Mononuclear cell (primary cell): ENCODE measurements around the gene ATP2C1. TPM values are rescaled to one million over a fixed set of nuclear protein-coding genes. Genes with fewer than 3 reads are reported as not detected.

Source experiments
- H3K27me3 ChIP-seq: 2 replicates; pipeline ENCODE4 v1.6.0; 2011; ENCODE audit warnings: low read length, control low read depth; ENCODE audit not compliant: insufficient read depth
- H3K4me1 ChIP-seq: 2 replicates; pipeline ENCODE4 v1.5.1; 2011; ENCODE audit warnings: mild to moderate bottlenecking, low read length, control low read depth; ENCODE audit not compliant: insufficient read depth
- H3K4me3 ChIP-seq: 2 replicates; pipeline ENCODE4 v1.5.1; 2011; ENCODE audit warnings: mild to moderate bottlenecking, low read length, moderate library complexity
- H3K9me3 ChIP-seq: 2 replicates; pipeline ENCODE4 v1.5.1; 2011; ENCODE audit warnings: low read depth, mild to moderate bottlenecking, control low read depth, low read length
- total RNA-seq: library from RNA; depleted of rRNA; stranded (reverse); fragments of >200 nt; gene quantifications from one replicate; pipeline ENCODE4 v1.2.3, GENCODE V29; 2012

The ATP2C1 gene
- total RNA-seq, 1 donor, result 46.8 TPM

- no peaks in the 10 kb centered on the region for H3K9me3 ChIP-seq
- H3K4me3 ChIP-seq, result no peak overlapping the region
- H3K27me3 ChIP-seq, result no peaks in the 10 kb centered on the region
Observed at GRCh38 chr3:130941793-130942192, 47.9 kb downstream of the ATP2C1 start.

GRCh38 chr3:130946882-130947281, 53.0 kb downstream of the ATP2C1 start:
- no peak overlapping the region for H3K4me3 ChIP-seq

More at GRCh38 chr3:130941793-130942192, 47.9 kb downstream of the ATP2C1 start:
- H3K4me1 ChIP-seq, result no peaks in the 10 kb centered on the region

GRCh38 chr3:130948001-130948773, 54.3 kb downstream of the ATP2C1 start:
- no peaks in the 10 kb centered on the region for H3K27me3 ChIP-seq
- no peak overlapping the region for H3K4me3 ChIP-seq
- no peaks in the 10 kb centered on the region for H3K9me3 ChIP-seq
- no peaks in the 10 kb centered on the region for H3K4me1 ChIP-seq

More at GRCh38 chr3:130946882-130947281, 53.0 kb downstream of the ATP2C1 start:
- Histone ChIP-seq H3K4me1 (no peaks in the 10 kb centered on the region), H3K9me3 (no peaks in the 10 kb centered on the region), H3K27me3 (no peaks in the 10 kb centered on the region)

GRCh38 chr3:130948929-130949328, 55.0 kb downstream of the ATP2C1 start:
- Histone ChIP-seq H3K9me3 (no peaks in the 10 kb centered on the region), H3K27me3 (no peaks in the 10 kb centered on the region), H3K4me1 (no peaks in the 10 kb centered on the region), H3K4me3 (no peak overlapping the region)

GRCh38 chr3:130950124-130950523, 56.2 kb downstream of the ATP2C1 start:
- no peak overlapping the region for H3K4me3 ChIP-seq
- H3K27me3 ChIP-seq, result no peaks in the 10 kb centered on the region
- H3K4me1 ChIP-seq, result no peaks in the 10 kb centered on the region

GRCh38 chr3:130950641-130951040, 56.8 kb downstream of the ATP2C1 start:
- no peaks in the 10 kb centered on the region for H3K9me3 ChIP-seq
- H3K4me1 ChIP-seq, result no peaks in the 10 kb centered on the region
- H3K27me3 ChIP-seq, result no peaks in the 10 kb centered on the region
- no peak overlapping the region for H3K4me3 ChIP-seq

More at GRCh38 chr3:130950124-130950523, 56.2 kb downstream of the ATP2C1 start:
- H3K9me3 ChIP-seq, result no peaks in the 10 kb centered on the region

GRCh38 chr3:130955481-130955880, 61.6 kb downstream of the ATP2C1 start:
- H3K4me1 ChIP-seq, result no peaks in the 10 kb centered on the region

GRCh38 chr3:130956281-130956680, 62.4 kb downstream of the ATP2C1 start:
- Histone ChIP-seq H3K4me1 (no peaks in the 10 kb centered on the region), H3K4me3 (no peak overlapping the region)

More at GRCh38 chr3:130955481-130955880, 61.6 kb downstream of the ATP2C1 start:
- Histone ChIP-seq H3K4me3 (no peak overlapping the region), H3K9me3 (no peaks in the 10 kb centered on the region), H3K27me3 (no peaks in the 10 kb centered on the region)

GRCh38 chr3:130956721-130957120, 62.8 kb downstream of the ATP2C1 start:
- no peak overlapping the region for H3K4me3 ChIP-seq

More at GRCh38 chr3:130956281-130956680, 62.4 kb downstream of the ATP2C1 start:
- no peaks in the 10 kb centered on the region for H3K27me3 ChIP-seq
- H3K9me3 ChIP-seq, result no peaks in the 10 kb centered on the region

GRCh38 chr3:130960139-130960795, 66.4 kb downstream of the ATP2C1 start:
- Histone ChIP-seq H3K4me1 (no peaks in the 10 kb centered on the region), H3K9me3 (no peaks in the 10 kb centered on the region), H3K27me3 (no peaks in the 10 kb centered on the region), H3K4me3 (no peak overlapping the region)

More at GRCh38 chr3:130956721-130957120, 62.8 kb downstream of the ATP2C1 start:
- H3K27me3 ChIP-seq, result no peaks in the 10 kb centered on the region
- no peaks in the 10 kb centered on the region for H3K4me1 ChIP-seq
- H3K9me3 ChIP-seq, result no peaks in the 10 kb centered on the region

- Histone ChIP-seq H3K27me3 (no peaks in the 10 kb centered on the region), H3K4me1 (no peaks in the 10 kb centered on the region), H3K4me3 (no peak overlapping the region), H3K9me3 (no peaks in the 10 kb centered on the region)
Observed at GRCh38 chr3:130961458-130961857, 67.6 kb downstream of the ATP2C1 start.

GRCh38 chr3:130963444-130963843, 69.6 kb downstream of the ATP2C1 start:
- H3K4me3 ChIP-seq, result no peak overlapping the region
- no peaks in the 10 kb centered on the region for H3K9me3 ChIP-seq
- H3K27me3 ChIP-seq, result no peaks in the 10 kb centered on the region
- H3K4me1 ChIP-seq, result no peaks in the 10 kb centered on the region

GRCh38 chr3:130963878-130964277, 70.0 kb downstream of the ATP2C1 start:
- H3K9me3 ChIP-seq, result no peaks in the 10 kb centered on the region
- H3K4me1 ChIP-seq, result no peaks in the 10 kb centered on the region
- H3K27me3 ChIP-seq, result no peaks in the 10 kb centered on the region
- H3K4me3 ChIP-seq, result no peak overlapping the region

GRCh38 chr3:130967281-130967680, 73.4 kb downstream of the ATP2C1 start:
- Histone ChIP-seq H3K9me3 (no peaks in the 10 kb centered on the region), H3K4me1 (no peaks in the 10 kb centered on the region), H3K4me3 (no peak overlapping the region), H3K27me3 (no peaks in the 10 kb centered on the region)

- Histone ChIP-seq H3K4me3 (no peak overlapping the region), H3K4me1 (no peaks in the 10 kb centered on the region), H3K27me3 (no peaks in the 10 kb centered on the region), H3K9me3 (no peaks in the 10 kb centered on the region)
Observed at GRCh38 chr3:130968221-130968620, 74.3 kb downstream of the ATP2C1 start.
